PC-9 (cell line): ENCODE data around the gene LAMA5. TPM values are rescaled to one million over a fixed set of nuclear protein-coding genes. Genes with fewer than 3 reads are reported as not detected.

ENCODE experiments used
- BruUV-seq: library from RNA; stranded (reverse); fragments of 400-500 nt; replicated peaks from 2 replicates; lab custom pipeline; 2021; lab: Mats Ljungman, UMichigan
- CTCF ChIA-PET: fragments of 300-600 bp; sonication (Branson Sonifier 250); formaldehyde crosslinking; loops from one replicate; lab custom pipeline; 2022; ENCODE audit warnings: antibody characterized with exemption; lab: Charles Lee
- POLR2A ChIA-PET: fragments of 300-600 bp; sonication (Branson Sonifier 250); formaldehyde crosslinking; loops from one replicate; lab custom pipeline; 2022; ENCODE audit warnings: antibody characterized with exemption; ENCODE audit not compliant: unreplicated experiment; lab: Charles Lee
- DNase-seq, 2 experiments: peaks; one replicate each; pipeline versions ENCODE4 v3.0.0 to v3.0.0-alpha.2; 2015 to 2022; ENCODE audit warnings: mixed read lengths in 1 of 2
- H2AFZ ChIP-seq: fragments of 200-600 bp; sonication (generic); 2 replicates; pipeline ENCODE4 v1.8.1; 2017; ENCODE audit warnings: antibody characterized with exemption
- H3F3A ChIP-seq: fragments of 200-600 bp; sonication (generic); 2 replicates; pipeline ENCODE4 v1.8.1; 2017; ENCODE audit warnings: antibody characterized with exemption, mild to moderate bottlenecking, low read depth; ENCODE audit not compliant: insufficient read depth
- H3K27ac ChIP-seq: fragments of 200-600 bp; sonication (generic); 2 replicates; pipeline ENCODE4 v1.6.1; 2016; ENCODE audit warnings: mixed run types
- H3K27me3 ChIP-seq: fragments of 200-600 bp; sonication (generic); 2 replicates; pipeline ENCODE4 v1.6.1; 2016; ENCODE audit warnings: low read depth, mixed run types; ENCODE audit not compliant: insufficient read depth
- H3K36me3 ChIP-seq: fragments of 200-600 bp; sonication (generic); 2 replicates; pipeline ENCODE4 v1.6.1; 2016; ENCODE audit warnings: low read depth, mixed run types
- H3K4me1 ChIP-seq: fragments of 200-600 bp; sonication (generic); replicated peaks from 2 replicates; pipeline ENCODE4 v1.6.1; 2016; ENCODE audit warnings: mixed run types; ENCODE audit not compliant: insufficient read depth
- H3K4me2 ChIP-seq: fragments of 200-600 bp; sonication (generic); 2 replicates; pipeline ENCODE4 v1.6.1; 2017; ENCODE audit warnings: mixed run types
- H3K4me3 ChIP-seq: fragments of 200-600 bp; sonication (generic); 2 replicates; pipeline ENCODE4 v1.6.1; 2016; ENCODE audit warnings: mixed run types
- H3K79me2 ChIP-seq: fragments of 200-600 bp; sonication (generic); 2 replicates; pipeline ENCODE4 v1.6.1; 2017; ENCODE audit warnings: low read depth, mixed run types
- H3K9me2 ChIP-seq: fragments of 200-600 bp; sonication (generic); 2 replicates; pipeline ENCODE4 v1.8.1; 2017; ENCODE audit warnings: mild to moderate bottlenecking; ENCODE audit not compliant: insufficient read depth
- H3K9me3 ChIP-seq: fragments of 200-600 bp; sonication (generic); 2 replicates; pipeline ENCODE4 v1.8.1; 2016; ENCODE audit warnings: low read depth; ENCODE audit not compliant: insufficient read depth
- H4K20me1 ChIP-seq: fragments of 200-600 bp; sonication (generic); 2 replicates; pipeline ENCODE4 v1.8.1; 2017; ENCODE audit not compliant: insufficient read depth
- EZH2 ChIP-seq: fragments of 200-600 bp; sonication (generic); IDR thresholded peaks from 2 replicates; pipeline ENCODE4 v1.8.0; 2017; ENCODE audit warnings: antibody characterized with exemption, low read depth
- intact Hi-C: fragments of 100-400 bp; cut with micrococcal nuclease; formaldehyde crosslinking; loops from one replicate; pipeline ENCODE4 v1.10.0; 2022; ENCODE audit not compliant: unreplicated experiment
- total RNA-seq: library from RNA; stranded (reverse); gene quantifications from 2 replicates; pipeline ENCODE4 v1.2.3, GENCODE V29; 2021
- TF ChIP-seq, protein P1 (sequence below): fragments of 200-600 bp; sonication (generic); conservative IDR thresholded peaks from 2 replicates; pipeline ENCODE4 v1.6.1; 2017; ENCODE audit warnings: mixed run types, antibody characterized with exemption, mild to moderate bottlenecking, moderate library complexity

Gene LAMA5
- total RNA-seq, 1 experiment from 2014 or later, result 700 TPM

GRCh38 chr20:62372042-62372993, 5.2 kb upstream of the LAMA5 start:
- Histone ChIP-seq H3K4me1 (peaks cover 43% of the 10 kb centered on the region), H3K27me3 (no peaks in the 10 kb centered on the region), H3K4me2 (no peak overlapping the region), H3K79me2 (peaks cover 3% of the 10 kb centered on the region; the same call in 1 of the 2 replicates), H3K27ac (no peak overlapping the region), H3K36me3 (no peaks in the 10 kb centered on the region), H3K9me3 (no peaks in the 10 kb centered on the region), H4K20me1 (no peaks in the 10 kb centered on the region), H3K9me2 (no peaks in the 10 kb centered on the region), H3F3A (peaks cover 28% of the 10 kb centered on the region), H2AFZ (no peak overlapping the region), H3K4me3 (no peak overlapping the region)
- TF ChIP-seq, protein P1, sequence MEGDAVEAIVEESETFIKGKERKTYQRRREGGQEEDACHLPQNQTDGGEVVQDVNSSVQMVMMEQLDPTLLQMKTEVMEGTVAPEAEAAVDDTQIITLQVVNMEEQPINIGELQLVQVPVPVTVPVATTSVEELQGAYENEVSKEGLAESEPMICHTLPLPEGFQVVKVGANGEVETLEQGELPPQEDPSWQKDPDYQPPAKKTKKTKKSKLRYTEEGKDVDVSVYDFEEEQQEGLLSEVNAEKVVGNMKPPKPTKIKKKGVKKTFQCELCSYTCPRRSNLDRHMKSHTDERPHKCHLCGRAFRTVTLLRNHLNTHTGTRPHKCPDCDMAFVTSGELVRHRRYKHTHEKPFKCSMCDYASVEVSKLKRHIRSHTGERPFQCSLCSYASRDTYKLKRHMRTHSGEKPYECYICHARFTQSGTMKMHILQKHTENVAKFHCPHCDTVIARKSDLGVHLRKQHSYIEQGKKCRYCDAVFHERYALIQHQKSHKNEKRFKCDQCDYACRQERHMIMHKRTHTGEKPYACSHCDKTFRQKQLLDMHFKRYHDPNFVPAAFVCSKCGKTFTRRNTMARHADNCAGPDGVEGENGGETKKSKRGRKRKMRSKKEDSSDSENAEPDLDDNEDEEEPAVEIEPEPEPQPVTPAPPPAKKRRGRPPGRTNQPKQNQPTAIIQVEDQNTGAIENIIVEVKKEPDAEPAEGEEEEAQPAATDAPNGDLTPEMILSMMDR, result no peak
- TF ChIP-seq EZH2, result no peak
- CTCF ChIA-PET, result interaction anchor here (0.7 kb wide), 1 partner anchor 70 kb away, joined by 5 read pairs; no protein-coding TSS in a partner anchor
- DNase-seq, result no peak
- BruUV-seq, result no TSS peak
- intact Hi-C loops, result no loop called here
- POLR2A ChIA-PET, result interaction anchor here (0.6 kb wide), 1 partner anchor 14 kb away, joined by 10 read pairs; no protein-coding TSS in a partner anchor

- DNase-seq, result no peak
- intact Hi-C loops, result no loop called here
- Histone ChIP-seq H3K36me3 (no peaks in the 10 kb centered on the region), H3K4me2 (no peak overlapping the region), H3K27ac (no peak overlapping the region), H3K79me2 (peaks cover 5% of the 10 kb centered on the region), H3K4me1 (peaks cover 43% of the 10 kb centered on the region), H3K27me3 (no peaks in the 10 kb centered on the region), H3K9me2 (no peaks in the 10 kb centered on the region), H3K4me3 (no peak overlapping the region), H3K9me3 (no peaks in the 10 kb centered on the region), H4K20me1 (no peaks in the 10 kb centered on the region), H3F3A (peaks cover 28% of the 10 kb centered on the region), H2AFZ (no peak overlapping the region)
- no TSS peak for BruUV-seq
- ChIA-PET CTCF (no interaction called here), POLR2A (interaction anchor here (0.6 kb wide), 1 partner anchor 14 kb away, joined by 10 read pairs; no protein-coding TSS in a partner anchor)
- TF ChIP-seq EZH2, result no peak
- TF ChIP-seq, protein P1, result no peak
Measured at GRCh38 chr20:62371588-62372041, 4.5 kb upstream of the LAMA5 start.

DNA sequence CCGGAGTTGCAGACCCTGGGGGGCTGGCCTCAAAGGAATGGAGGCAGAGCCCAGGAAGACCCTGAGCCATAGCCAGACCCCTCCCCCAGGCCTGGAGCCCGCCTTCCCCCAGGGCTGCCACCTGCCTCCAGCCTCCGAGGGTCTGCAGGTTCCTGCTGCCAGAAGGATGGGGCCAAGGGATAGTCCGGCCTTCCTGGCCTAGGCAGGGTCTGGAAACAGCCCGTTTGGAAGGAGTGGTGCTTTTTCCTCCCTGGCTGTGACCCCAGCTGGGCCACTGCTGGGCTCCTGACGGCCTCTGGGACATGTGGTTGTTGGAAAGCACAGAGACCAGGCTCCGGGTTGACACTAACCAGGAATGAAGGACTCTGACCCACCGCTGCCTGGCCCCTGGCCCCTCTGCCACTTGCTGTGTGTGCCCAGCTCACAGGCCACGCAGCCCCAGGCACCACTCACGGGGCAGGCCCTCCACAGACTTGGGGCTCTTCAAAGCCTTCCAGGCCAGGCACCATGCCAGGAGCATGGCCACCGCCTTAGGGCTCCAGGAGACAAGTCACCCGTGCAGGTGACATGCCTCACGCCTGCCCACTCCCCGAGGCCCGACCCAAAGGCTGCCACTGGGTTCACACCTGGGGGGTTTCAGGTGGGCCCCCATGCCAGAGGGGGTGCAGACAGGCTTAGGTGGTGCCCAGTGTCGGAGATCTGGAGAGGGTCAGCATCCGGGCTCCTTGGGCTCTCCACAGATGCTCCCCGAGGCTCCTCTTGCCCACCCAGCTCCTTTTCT, 3.9 kb upstream of the LAMA5 start:
- POLR2A ChIA-PET, result interaction anchor here (1.6 kb wide), 1 partner anchor 10 kb away, joined by 6 read pairs; no protein-coding TSS in a partner anchor
- H3K9me2 ChIP-seq, result no peaks in the 10 kb centered on the region
- TF ChIP-seq, protein P1, result no peak
- TF ChIP-seq EZH2, result no peak
- H3K4me1 ChIP-seq, result peaks cover 43% of the 10 kb centered on the region
- BruUV-seq, result no TSS peak
- H3K79me2 ChIP-seq, result peaks cover 11% of the 10 kb centered on the region
- H3K4me2 ChIP-seq, result peak overlapping the region; percentile 99
- H4K20me1 ChIP-seq, result no peaks in the 10 kb centered on the region
- no peak overlapping the region for H2AFZ ChIP-seq
- peak in 1 of 2 experiments; percentile 66 for DNase-seq
- no peaks in the 10 kb centered on the region for H3K27me3 ChIP-seq
- H3K36me3 ChIP-seq, result no peaks in the 10 kb centered on the region
- H3K4me3 ChIP-seq, result no peak overlapping the region
- peaks cover 28% of the 10 kb centered on the region for H3F3A ChIP-seq
- peak overlapping the region; percentile 35; the same call in 1 of the 2 replicates for H3K27ac ChIP-seq
- no peaks in the 10 kb centered on the region for H3K9me3 ChIP-seq
- intact Hi-C loops, result loop anchor here (1.0 kb wide), 1 partner anchor 12 kb away; no protein-coding TSS in a partner anchor
- CTCF ChIA-PET, result interaction anchor here (2.2 kb wide), 1 partner anchor 12 kb away, joined by 8 read pairs; no protein-coding TSS in a partner anchor
